ENCODE data around the gene ASXL1. TPM values are rescaled to one million over a fixed set of nuclear protein-coding genes. Genes with fewer than 3 reads are reported as not detected.

Gene ASXL1
- total and polyA plus RNA-seq, 9 of the 15 experiments (the other 6 are each of a cell fraction or from before 2014, with no cell fraction given), result 6.5 to 65.3 (median 32.3) TPM

- peak; percentile 69 for FAIRE-seq
Measured at GRCh38 chr20:32476684-32477593, 118.8 kb downstream of the ASXL1 start.

More at GRCh38 chr20:32476684-32477593, 118.8 kb downstream of the ASXL1 start:
- H3K79me2 ChIP-seq (ENCODE audit: control insufficient read depth, insufficient read depth, low read length), result peaks cover 75% of the 10 kb centered on the region
- H4K20me1 ChIP-seq (replicated peaks; ENCODE audit: control insufficient read depth, insufficient read depth, low read length), result no peaks in the 10 kb centered on the region
- peak overlapping the region; percentile 41; the same call in 2 of the 3 replicates for H3K27ac ChIP-seq (ENCODE audit: extremely low read depth, low read depth, low read length)
- H3K4me3 ChIP-seq, result no peak overlapping the region
- no peaks in the 10 kb centered on the region for H3K9me3 ChIP-seq (replicated peaks; ENCODE audit: control insufficient read depth, insufficient read depth, low read depth, low read length)
- DNase-seq (ENCODE audit: extremely low read depth in 1 of 4, low spot score in 3 of 4), result no peak
- peak overlapping the region in 1 of 2 experiments; percentile 91; a peak in 3 of 4 replicates for H3K9ac ChIP-seq (ENCODE audit: insufficient read depth in 1 of 2, low read depth in 2 of 2, low read length in 2 of 2)
- H2AFZ ChIP-seq (ENCODE audit: low read depth, low read length), result no peak overlapping the region
- TF ChIP-seq GTF2F1 (IDR thresholded peaks at IDR 0.05; ENCODE audit: low read depth, low read length) (no peak), ESRRA (IDR thresholded peaks at IDR 0.05; ENCODE audit: borderline replicate concordance, low read depth) (peak; percentile 80; the same call in 1 of the 2 replicates), ARID4B (CRISPR knock-in tag; IDR thresholded peaks at IDR 0.05) (0 out of 2 replicates have a peak, but pooled peaks have one; percentile 22), ZNF175 (CRISPR knock-in tag; IDR thresholded peaks at IDR 0.05; ENCODE audit: low read depth) (no peak), CBFB (CRISPR knock-in tag; IDR thresholded peaks at IDR 0.05) (no peak), MTF1 (CRISPR knock-in tag; IDR thresholded peaks at IDR 0.05; ENCODE audit: borderline replicate concordance) (no peak)
- TF ChIP-seq, protein P1, sequence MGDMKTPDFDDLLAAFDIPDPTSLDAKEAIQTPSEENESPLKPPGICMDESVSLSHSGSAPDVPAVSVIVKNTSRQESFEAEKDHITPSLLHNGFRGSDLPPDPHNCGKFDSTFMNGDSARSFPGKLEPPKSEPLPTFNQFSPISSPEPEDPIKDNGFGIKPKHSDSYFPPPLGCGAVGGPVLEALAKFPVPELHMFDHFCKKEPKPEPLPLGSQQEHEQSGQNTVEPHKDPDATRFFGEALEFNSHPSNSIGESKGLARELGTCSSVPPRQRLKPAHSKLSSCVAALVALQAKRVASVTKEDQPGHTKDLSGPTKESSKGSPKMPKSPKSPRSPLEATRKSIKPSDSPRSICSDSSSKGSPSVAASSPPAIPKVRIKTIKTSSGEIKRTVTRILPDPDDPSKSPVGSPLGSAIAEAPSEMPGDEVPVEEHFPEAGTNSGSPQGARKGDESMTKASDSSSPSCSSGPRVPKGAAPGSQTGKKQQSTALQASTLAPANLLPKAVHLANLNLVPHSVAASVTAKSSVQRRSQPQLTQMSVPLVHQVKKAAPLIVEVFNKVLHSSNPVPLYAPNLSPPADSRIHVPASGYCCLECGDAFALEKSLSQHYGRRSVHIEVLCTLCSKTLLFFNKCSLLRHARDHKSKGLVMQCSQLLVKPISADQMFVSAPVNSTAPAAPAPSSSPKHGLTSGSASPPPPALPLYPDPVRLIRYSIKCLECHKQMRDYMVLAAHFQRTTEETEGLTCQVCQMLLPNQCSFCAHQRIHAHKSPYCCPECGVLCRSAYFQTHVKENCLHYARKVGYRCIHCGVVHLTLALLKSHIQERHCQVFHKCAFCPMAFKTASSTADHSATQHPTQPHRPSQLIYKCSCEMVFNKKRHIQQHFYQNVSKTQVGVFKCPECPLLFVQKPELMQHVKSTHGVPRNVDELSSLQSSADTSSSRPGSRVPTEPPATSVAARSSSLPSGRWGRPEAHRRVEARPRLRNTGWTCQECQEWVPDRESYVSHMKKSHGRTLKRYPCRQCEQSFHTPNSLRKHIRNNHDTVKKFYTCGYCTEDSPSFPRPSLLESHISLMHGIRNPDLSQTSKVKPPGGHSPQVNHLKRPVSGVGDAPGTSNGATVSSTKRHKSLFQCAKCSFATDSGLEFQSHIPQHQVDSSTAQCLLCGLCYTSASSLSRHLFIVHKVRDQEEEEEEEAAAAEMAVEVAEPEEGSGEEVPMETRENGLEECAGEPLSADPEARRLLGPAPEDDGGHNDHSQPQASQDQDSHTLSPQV (IDR thresholded peaks at IDR 0.05), result 0 out of 2 replicates have a peak, but pooled peaks have one; percentile 32
- peaks cover 31% of the 10 kb centered on the region; the same call in 2 of the 3 replicates for H3K36me3 ChIP-seq (ENCODE audit: control insufficient read depth, insufficient read depth, low read length)
- no peak overlapping the region; the same call in 1 of the 2 replicates for H3K4me2 ChIP-seq (ENCODE audit: insufficient read depth, low read length)
- no peak for ATAC-seq
- 80% methylated on average over 22 of the region's 22 CpGs for WGBS (ENCODE audit: insufficient coverage, low coverage, missing lambda C conversion rate)
- CTCF ChIA-PET (ENCODE audit: low intra/inter-chr PET ratio), result no interaction called here
- H3K4me1 ChIP-seq (replicated peaks in 1 of 2; ENCODE audit: control insufficient read depth in 2 of 2, insufficient read depth in 2 of 2, low read length in 2 of 2), result peaks cover 52 to 78% of the 10 kb centered on the region in 2 experiments
- POLR2A ChIA-PET, result interaction anchor here (0.6 to 1.1 kb wide), 2 partner anchors 37 to 596 kb away, joined by 3 read pairs; no protein-coding TSS in a partner anchor
- intact Hi-C loops (cut with micrococcal nuclease), result no loop called here
- no peaks in the 10 kb centered on the region for H3K27me3 ChIP-seq (ENCODE audit: control insufficient read depth in 2 of 2, insufficient read depth in 2 of 2, low read length in 2 of 2)
- no TSS peak for BruUV-seq (replicated peaks)
- H3K9me1 ChIP-seq (ENCODE audit: control insufficient read depth, insufficient read depth, low read length), result no peaks in the 10 kb centered on the region
- in situ Hi-C loops (cut with MboI), result no loop called here
